ENCODE data around the gene EPS8L3. TPM values are rescaled to one million over a fixed set of nuclear protein-coding genes. Genes with fewer than 3 reads are reported as not detected.

Gene EPS8L3
- total and polyA plus RNA-seq, 9 of the 15 experiments (the other 6 are each of a cell fraction or from before 2014, with no cell fraction given), result 0.09 to 0.42 (median 0.14) TPM; not detected in 5

GRCh38 chr1:109725510-109725909 is 38.2 kb downstream of the EPS8L3 start (continued):
- no peak for TF ChIP-seq CTCFL (IDR thresholded peaks at IDR 0.05; ENCODE audit: borderline replicate concordance, insufficient read depth, low read depth, low read length, poor library complexity, severe bottlenecking)
- TF ChIP-seq SREBF1 (IDR thresholded peaks at IDR 0.05; ENCODE audit: borderline replicate concordance, low read depth, low read length), result no peak
- TF ChIP-seq POLR2A (conservative IDR thresholded peaks at IDR 0.05), result no peak
- TF ChIP-seq NCOR1 (IDR thresholded peaks at IDR 0.05), result peak; percentile 89
- no peak for TF ChIP-seq BCL6 (CRISPR knock-in tag; IDR thresholded peaks at IDR 0.05)
- peak; percentile 87 to 88; a peak in 3 of 4 replicates for TF ChIP-seq FOXA3 (CRISPR knock-in tag; conservative IDR thresholded peaks at IDR 0.05 in 1 of 2, IDR thresholded peaks at IDR 0.05 in 1 of 2)
- TF ChIP-seq DEAF1 (CRISPR knock-in tag; IDR thresholded peaks at IDR 0.05), result no peak
- peak; percentile 84 for TF ChIP-seq SMARCC2 (IDR thresholded peaks at IDR 0.05; ENCODE audit: low read depth)
- TF ChIP-seq AFF4 (CRISPR knock-in tag; IDR thresholded peaks at IDR 0.05), result no peak
- TF ChIP-seq PHF8 (IDR thresholded peaks at IDR 0.05; ENCODE audit: borderline replicate concordance, low read length), result no peak
- TF ChIP-seq ZC3H8 (IDR thresholded peaks at IDR 0.05), result no peak
- no peak for TF ChIP-seq THRAP3 (IDR thresholded peaks at IDR 0.05; ENCODE audit: borderline replicate concordance)
- no peak for TF ChIP-seq ZNF140 (CRISPR knock-in tag; IDR thresholded peaks at IDR 0.05)
- TF ChIP-seq NRF1 (conservative IDR thresholded peaks at IDR 0.05 in 1 of 2, IDR thresholded peaks at IDR 0.05 in 1 of 2), result 0 out of 4 replicates have a peak, but pooled peaks of 1 of the 2 experiments have one; percentile 16
- TF ChIP-seq CTBP1 (IDR thresholded peaks at IDR 0.05; ENCODE audit: borderline replicate concordance), result peak; percentile 88
- peak in 1 of 2 experiments; percentile 63; a peak in 2 of 4 replicates for TF ChIP-seq ZMIZ1 (IDR thresholded peaks at IDR 0.05; ENCODE audit: low read depth in 2 of 2, low read length in 2 of 2)
- no peak for TF ChIP-seq DACH1 (IDR thresholded peaks at IDR 0.05; ENCODE audit: partially characterized antibody)
- TF ChIP-seq STAT5B (CRISPR knock-in tag; IDR thresholded peaks at IDR 0.05), result no peak
